Peyer's patch (tissue), 4 donors: ENCODE results near the gene SNX32. TPM values are rescaled to one million over a fixed set of nuclear protein-coding genes. Genes with fewer than 3 reads are reported as not detected.

ENCODE experiments used
- DNase-seq, 3 donors: peaks; one replicate each; pipeline ENCODE4 v3.0.0-alpha.2; 2017 to 2019
- H3K27ac ChIP-seq, 4 donors: fragments of 200-600 bp; sonication (generic); one replicate each; pipeline ENCODE4 v1.5.1; 2016 to 2019
- H3K27me3 ChIP-seq, 2 donors: fragments of 200-600 bp; sonication (generic); one replicate each; pipeline ENCODE4 v1.5.1; 2019
- H3K36me3 ChIP-seq, 3 donors: fragments of 200-600 bp; sonication (generic); one replicate each; pipeline ENCODE4 v1.5.1; 2016 to 2019
- H3K4me1 ChIP-seq, 4 donors: fragments of 200-600 bp; sonication (generic); one replicate each; pipeline ENCODE4 v1.5.1; 2016 to 2019
- H3K4me3 ChIP-seq, 4 donors: fragments of 200-600 bp; sonication (generic); 1 replicate in 3 of 4; 2 replicates in 1 of 4; pipeline ENCODE4 v1.5.1; 2016 to 2019; ENCODE audit warnings: mild to moderate bottlenecking in 1 of 4
- H3K9me3 ChIP-seq, 4 donors: fragments of 200-600 bp; sonication (generic); one replicate each; pipeline ENCODE4 v1.5.1; 2016 to 2019; ENCODE audit warnings: mild to moderate bottlenecking in 1 of 4
- POLR2A ChIP-seq, 2 donors: fragments of 450-650 bp; IDR thresholded peaks; one replicate each; pipeline ENCODE4 v1.5.1; 2017; ENCODE audit warnings: antibody characterized with exemption in 2 of 2, mild to moderate bottlenecking in 2 of 2, moderate library complexity in 2 of 2
- total RNA-seq, 4 donors: library from RNA; depleted of rRNA; stranded (reverse); fragments of >200 nt; gene quantifications; one replicate each; pipeline ENCODE4 v1.1.0, GENCODE V29; 2016
- TF ChIP-seq, protein P1 (sequence below), 6 experiments: fragments of 450-650 bp in 4 of 6; fragments of 200-600 bp in 2 of 6; sonication (generic) in 1 of 6; IDR thresholded peaks; one replicate each; pipeline ENCODE4 v1.5.1; 2017 to 2019; ENCODE audit warnings: antibody characterized with exemption in 6 of 6, mild to moderate bottlenecking in 3 of 6, moderate library complexity in 1 of 6

SNX32 gene
- total RNA-seq, 4 donors from 2014 or later, result 1.7 to 6.7 (median 6.4) TPM; not detected in 1

DNA sequence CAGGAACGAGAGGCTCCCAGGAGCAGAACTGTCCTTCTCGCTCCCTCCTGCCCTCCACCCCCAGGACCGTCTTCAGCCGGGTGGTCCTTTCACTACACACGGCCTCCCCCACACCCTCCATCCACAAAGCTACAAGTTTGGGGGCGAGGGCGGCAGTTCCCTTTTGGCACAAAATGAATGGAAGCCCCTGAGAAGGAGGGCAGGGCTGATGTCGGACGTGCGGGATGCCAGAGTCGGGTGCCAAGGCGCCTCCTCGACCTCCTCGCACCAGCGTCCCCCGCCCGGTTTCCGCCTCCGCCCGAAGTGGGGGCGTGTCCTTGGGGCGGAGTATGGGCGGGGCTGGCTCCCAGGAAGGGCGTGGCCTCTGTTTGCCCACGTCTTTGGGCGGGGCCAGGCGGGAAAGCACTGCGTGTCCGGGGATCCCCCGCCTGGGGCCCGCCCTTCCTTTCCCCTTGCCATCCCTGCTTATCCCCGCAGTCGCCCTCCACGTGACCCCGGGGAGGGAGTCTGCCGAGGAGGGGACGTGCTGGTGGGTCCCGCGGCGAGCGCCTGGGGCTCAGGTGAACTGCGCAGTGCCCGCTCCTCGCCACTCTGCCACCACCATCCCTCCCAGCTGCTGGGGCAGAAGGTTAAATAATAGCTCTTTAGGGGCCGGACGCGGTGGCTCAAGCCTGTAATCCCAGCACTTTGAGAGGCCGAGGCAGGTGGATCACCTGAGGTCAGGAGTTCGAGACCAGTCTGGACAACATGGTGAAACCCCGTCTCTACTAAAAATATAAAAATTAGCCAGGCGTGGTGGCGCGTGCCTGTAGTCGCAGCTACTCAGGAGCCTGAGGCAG lies 39.8 kb downstream of the SNX32 start:
- peak overlapping the region; percentile 33 to 58 (median 54) for H3K4me3 ChIP-seq
- H3K27ac ChIP-seq, result peak overlapping the region; percentile 62 to 85 (median 78)
- no peaks in the 10 kb centered on the region for H3K9me3 ChIP-seq
- H3K27me3 ChIP-seq, result no peaks in the 10 kb centered on the region
- TF ChIP-seq POLR2A (IDR thresholded peaks at IDR 0.05), result peak; percentile 58 to 86
- TF ChIP-seq, protein P1, sequence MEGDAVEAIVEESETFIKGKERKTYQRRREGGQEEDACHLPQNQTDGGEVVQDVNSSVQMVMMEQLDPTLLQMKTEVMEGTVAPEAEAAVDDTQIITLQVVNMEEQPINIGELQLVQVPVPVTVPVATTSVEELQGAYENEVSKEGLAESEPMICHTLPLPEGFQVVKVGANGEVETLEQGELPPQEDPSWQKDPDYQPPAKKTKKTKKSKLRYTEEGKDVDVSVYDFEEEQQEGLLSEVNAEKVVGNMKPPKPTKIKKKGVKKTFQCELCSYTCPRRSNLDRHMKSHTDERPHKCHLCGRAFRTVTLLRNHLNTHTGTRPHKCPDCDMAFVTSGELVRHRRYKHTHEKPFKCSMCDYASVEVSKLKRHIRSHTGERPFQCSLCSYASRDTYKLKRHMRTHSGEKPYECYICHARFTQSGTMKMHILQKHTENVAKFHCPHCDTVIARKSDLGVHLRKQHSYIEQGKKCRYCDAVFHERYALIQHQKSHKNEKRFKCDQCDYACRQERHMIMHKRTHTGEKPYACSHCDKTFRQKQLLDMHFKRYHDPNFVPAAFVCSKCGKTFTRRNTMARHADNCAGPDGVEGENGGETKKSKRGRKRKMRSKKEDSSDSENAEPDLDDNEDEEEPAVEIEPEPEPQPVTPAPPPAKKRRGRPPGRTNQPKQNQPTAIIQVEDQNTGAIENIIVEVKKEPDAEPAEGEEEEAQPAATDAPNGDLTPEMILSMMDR (IDR thresholded peaks at IDR 0.05), result peak in 2 of 6 experiments; percentile 7 to 12
- DNase-seq, result peak; percentile 96 to 98 (median 97)
- H3K4me1 ChIP-seq, result peaks cover 0 to 22% (median 9%) of the 10 kb centered on the region in 4 donors
- no peaks in the 10 kb centered on the region for H3K36me3 ChIP-seq

DNA sequence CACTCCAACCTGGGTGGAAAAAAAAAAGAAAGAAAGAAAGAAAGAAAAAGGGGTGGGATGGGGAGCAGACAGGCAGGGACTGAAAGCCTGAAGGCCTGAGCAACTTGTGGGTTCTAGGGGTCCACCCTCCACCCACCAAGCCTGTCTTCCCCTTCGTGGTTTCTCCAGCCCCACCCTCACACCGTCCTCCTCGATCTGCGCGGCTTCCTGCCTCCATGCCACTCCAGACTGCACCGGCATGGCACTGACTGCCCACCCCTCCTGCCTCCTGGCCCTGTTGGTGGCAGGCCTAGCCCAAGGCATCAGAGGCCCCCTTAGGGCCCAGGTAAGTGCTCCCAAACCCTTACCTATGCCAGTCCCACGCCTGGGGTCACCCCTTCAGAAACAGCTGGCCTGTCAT lies 45.9 kb downstream of the SNX32 start, which contains the start of gene CTSW:
Gene CTSW (plus strand): TSS at position 221 of the 400 bp plus-strand sequence. CDS start 18 bp downstream, at position 239.
- H3K36me3 ChIP-seq, result peaks cover 0 to 26% (median 0%) of the 10 kb centered on the region in 3 donors
- no peak for TF ChIP-seq POLR2A (IDR thresholded peaks at IDR 0.05)
- TF ChIP-seq, protein P1 (IDR thresholded peaks at IDR 0.05), result no peak
- no peaks in the 10 kb centered on the region for H3K9me3 ChIP-seq
- no peaks in the 10 kb centered on the region for H3K27me3 ChIP-seq
- H3K4me3 ChIP-seq, result no peak within 1 kb of the TSS
- no peak for DNase-seq
- H3K4me1 ChIP-seq, result peaks cover 0 to 5% (median 0%) of the 10 kb centered on the region in 4 donors
- H3K27ac ChIP-seq, result peak within 1 kb of the TSS in 1 of 4 donors; percentile 21

DNA sequence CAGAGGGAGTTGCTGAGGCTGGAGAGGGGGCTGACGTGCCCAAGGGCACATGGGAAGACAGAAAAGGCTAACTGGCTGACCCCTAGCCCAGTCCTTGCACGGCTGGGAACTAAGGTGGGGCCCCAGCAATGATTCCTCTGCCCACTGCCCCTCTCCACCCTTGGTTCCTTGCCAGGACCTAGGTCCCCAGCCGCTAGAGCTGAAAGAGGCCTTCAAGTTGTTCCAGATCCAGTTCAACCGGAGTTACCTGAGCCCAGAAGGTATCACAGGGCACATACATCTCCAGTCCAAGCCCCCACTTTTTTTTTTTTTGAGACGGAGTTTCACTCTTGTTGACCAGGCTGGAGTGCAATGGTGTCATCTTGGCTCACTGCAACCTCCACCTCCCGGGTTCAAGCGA lies 46.3 kb downstream of the SNX32 start:
- Histone ChIP-seq H3K4me1 (peaks cover 0 to 8% (median 2%) of the 10 kb centered on the region in 4 donors), H3K36me3 (peaks cover 0 to 26% (median 0%) of the 10 kb centered on the region in 3 donors), H3K4me3 (no peak overlapping the region), H3K27me3 (no peaks in the 10 kb centered on the region), H3K9me3 (no peaks in the 10 kb centered on the region), H3K27ac (peak overlapping the region in 1 of 4 donors; percentile 14)
- TF ChIP-seq POLR2A (IDR thresholded peaks at IDR 0.05), result no peak
- TF ChIP-seq, protein P1 (IDR thresholded peaks at IDR 0.05), result no peak
- no peak for DNase-seq

DNA sequence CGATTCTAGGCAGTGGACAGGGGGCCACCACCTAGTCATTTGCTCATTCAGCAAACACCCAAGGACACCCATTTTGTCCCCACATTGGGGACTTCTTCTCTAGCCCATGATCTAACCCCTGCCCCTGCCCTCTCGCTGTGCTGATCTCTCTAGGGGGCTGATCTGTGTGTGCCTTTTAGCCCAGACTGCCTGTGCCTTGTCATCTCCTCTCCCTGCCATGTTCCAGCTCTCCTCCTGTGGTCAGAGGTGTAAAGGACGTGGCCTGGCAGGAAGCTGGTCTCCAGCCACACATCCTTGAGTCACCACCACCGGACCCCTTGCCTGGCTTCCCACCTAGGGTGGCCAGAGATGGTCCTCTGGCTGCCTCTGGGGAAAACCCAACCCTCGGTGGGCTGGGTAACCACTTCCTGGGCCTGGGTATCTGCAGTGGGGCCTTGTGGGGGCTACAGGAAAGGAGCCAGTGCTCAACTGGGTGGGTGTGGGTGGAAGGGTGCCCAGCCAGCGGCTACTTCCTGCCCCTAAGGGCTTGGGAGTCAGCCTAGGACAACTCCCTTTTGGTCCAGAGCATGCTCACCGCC lies 47.2 kb downstream of the SNX32 start:
- Histone ChIP-seq H3K4me3 (no peak overlapping the region), H3K27me3 (no peaks in the 10 kb centered on the region), H3K9me3 (no peaks in the 10 kb centered on the region), H3K27ac (peak overlapping the region in 1 of 4 donors; percentile 21), H3K36me3 (peaks cover 0 to 32% (median 0%) of the 10 kb centered on the region in 3 donors), H3K4me1 (peaks cover 0 to 13% (median 4%) of the 10 kb centered on the region in 4 donors)
- TF ChIP-seq, protein P1 (IDR thresholded peaks at IDR 0.05), result no peak
- TF ChIP-seq POLR2A (IDR thresholded peaks at IDR 0.05), result no peak
- DNase-seq, result no peak

DNA sequence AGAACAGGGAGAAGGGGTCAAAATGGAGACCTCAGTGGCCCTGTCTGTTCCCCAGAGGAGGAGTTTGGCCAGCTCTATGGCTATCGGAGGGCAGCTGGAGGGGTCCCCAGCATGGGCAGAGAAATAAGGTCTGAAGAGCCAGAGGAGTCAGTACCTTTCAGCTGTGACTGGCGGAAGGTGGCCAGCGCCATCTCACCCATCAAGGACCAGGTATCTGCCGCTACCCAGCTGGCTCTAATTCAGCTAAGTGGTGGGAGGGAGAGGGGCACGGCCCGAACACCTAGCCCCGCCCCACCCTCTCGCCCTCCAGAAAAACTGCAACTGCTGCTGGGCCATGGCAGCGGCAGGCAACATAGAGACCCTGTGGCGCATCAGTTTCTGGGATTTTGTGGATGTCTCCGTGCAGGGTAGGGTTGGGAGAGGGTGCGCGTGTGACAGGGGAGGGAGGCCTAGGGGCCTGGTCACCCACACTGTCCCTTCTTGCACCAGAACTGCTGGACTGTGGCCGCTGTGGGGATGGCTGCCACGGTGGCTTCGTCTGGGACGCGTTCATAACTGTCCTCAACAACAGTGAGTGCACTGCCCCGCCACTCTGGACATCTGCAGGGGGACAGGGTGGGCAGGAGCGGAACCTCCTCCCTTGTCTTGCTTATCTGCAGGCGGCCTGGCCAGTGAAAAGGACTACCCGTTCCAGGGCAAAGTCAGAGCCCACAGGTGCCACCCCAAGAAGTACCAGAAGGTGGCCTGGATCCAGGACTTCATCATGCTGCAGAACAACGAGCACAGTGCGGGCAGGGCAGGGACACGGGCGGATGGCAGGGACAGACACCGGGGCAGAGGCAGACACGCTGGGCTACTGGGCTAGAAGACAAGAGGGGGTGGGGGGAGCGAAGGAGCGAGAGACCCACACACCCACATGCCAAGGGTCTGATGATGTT lies 48.6 kb downstream of the SNX32 start:
- DNase-seq, result no peak
- H3K36me3 ChIP-seq, result peaks cover 0 to 32% (median 0%) of the 10 kb centered on the region in 3 donors
- no peak for TF ChIP-seq POLR2A (IDR thresholded peaks at IDR 0.05)
- TF ChIP-seq, protein P1 (IDR thresholded peaks at IDR 0.05), result no peak

More for the DNA sequence above, 48.6 kb downstream of the SNX32 start:
- no peak overlapping the region for H3K4me3 ChIP-seq
- no peak overlapping the region for H3K27ac ChIP-seq
- H3K27me3 ChIP-seq, result no peaks in the 10 kb centered on the region
- H3K4me1 ChIP-seq, result peaks cover 0 to 27% (median 7%) of the 10 kb centered on the region in 4 donors
- no peaks in the 10 kb centered on the region for H3K9me3 ChIP-seq
